ENCODE data around the gene EPDR1. TPM values are rescaled to one million over a fixed set of nuclear protein-coding genes. Genes with fewer than 3 reads are reported as not detected.

EPDR1 gene
- total RNA-seq, 4 donors from 2014 or later: 43.5 to 45.7 (median 45.0) TPM

- no peak overlapping the region for H3K27ac ChIP-seq
- no peaks in the 10 kb centered on the region for H3K4me1 ChIP-seq
- TF ChIP-seq, protein P1, sequence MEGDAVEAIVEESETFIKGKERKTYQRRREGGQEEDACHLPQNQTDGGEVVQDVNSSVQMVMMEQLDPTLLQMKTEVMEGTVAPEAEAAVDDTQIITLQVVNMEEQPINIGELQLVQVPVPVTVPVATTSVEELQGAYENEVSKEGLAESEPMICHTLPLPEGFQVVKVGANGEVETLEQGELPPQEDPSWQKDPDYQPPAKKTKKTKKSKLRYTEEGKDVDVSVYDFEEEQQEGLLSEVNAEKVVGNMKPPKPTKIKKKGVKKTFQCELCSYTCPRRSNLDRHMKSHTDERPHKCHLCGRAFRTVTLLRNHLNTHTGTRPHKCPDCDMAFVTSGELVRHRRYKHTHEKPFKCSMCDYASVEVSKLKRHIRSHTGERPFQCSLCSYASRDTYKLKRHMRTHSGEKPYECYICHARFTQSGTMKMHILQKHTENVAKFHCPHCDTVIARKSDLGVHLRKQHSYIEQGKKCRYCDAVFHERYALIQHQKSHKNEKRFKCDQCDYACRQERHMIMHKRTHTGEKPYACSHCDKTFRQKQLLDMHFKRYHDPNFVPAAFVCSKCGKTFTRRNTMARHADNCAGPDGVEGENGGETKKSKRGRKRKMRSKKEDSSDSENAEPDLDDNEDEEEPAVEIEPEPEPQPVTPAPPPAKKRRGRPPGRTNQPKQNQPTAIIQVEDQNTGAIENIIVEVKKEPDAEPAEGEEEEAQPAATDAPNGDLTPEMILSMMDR (IDR thresholded peaks at IDR 0.05): no peak
- TF ChIP-seq POLR2A (IDR thresholded peaks at IDR 0.05): no peak
- TF ChIP-seq EP300 (IDR thresholded peaks at IDR 0.05): no peak
- no peaks in the 10 kb centered on the region for H3K9me3 ChIP-seq
- no peaks in the 10 kb centered on the region for H3K36me3 ChIP-seq
- H3K4me3 ChIP-seq: no peak overlapping the region
- WGBS, 2 donors: 82% methylated on average over 2 of the region's 2 CpGs
- DNase-seq (ENCODE audit: low spot score in 2 of 2): no peak
- no peaks in the 10 kb centered on the region for H3K27me3 ChIP-seq
Observed at GRCh38 chr7:37960483-37960882, 40.0 kb downstream of the EPDR1 start.

DNA sequence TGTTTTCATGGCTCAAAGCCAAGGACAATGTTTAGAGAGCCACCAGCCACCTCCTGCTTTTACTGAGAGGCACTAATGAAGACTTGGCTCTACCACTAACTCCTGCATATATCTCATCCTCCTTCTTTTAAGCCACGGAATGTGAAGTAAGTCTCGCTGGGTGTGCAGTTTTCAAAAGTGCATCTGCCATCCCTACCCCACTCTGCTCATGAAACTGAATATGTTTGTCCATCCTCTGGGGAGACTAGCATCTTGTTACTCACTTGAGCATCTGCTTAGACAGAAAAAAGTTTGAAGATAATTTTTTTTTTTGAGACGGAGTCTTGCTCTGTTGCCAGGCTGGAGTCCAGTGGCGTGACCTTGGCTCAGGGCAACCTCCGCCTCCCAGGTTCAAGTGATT lies 40.8 kb downstream of the EPDR1 start:
- TF ChIP-seq, protein P1 (IDR thresholded peaks at IDR 0.05): no peak
- TF ChIP-seq EP300 (IDR thresholded peaks at IDR 0.05) (no peak), POLR2A (IDR thresholded peaks at IDR 0.05) (no peak)
- no peaks in the 10 kb centered on the region for H3K27me3 ChIP-seq
- H3K36me3 ChIP-seq: no peaks in the 10 kb centered on the region
- H3K4me1 ChIP-seq: no peaks in the 10 kb centered on the region
- 76 to 86% methylated on average over 4 to 5 of the region's 5 CpGs for whole genome bisulfite sequencing, 2 donors
- DNase-seq (ENCODE audit: low spot score in 2 of 2): no peak
- no peak overlapping the region for H3K27ac ChIP-seq
- no peaks in the 10 kb centered on the region for H3K9me3 ChIP-seq
- H3K4me3 ChIP-seq: no peak overlapping the region

- Histone ChIP-seq H3K27ac (no peak overlapping the region), H3K4me3 (no peak overlapping the region), H3K9me3 (no peaks in the 10 kb centered on the region), H3K4me1 (no peaks in the 10 kb centered on the region), H3K27me3 (no peaks in the 10 kb centered on the region), H3K36me3 (no peaks in the 10 kb centered on the region)
- no peak for DNase-seq (ENCODE audit: low spot score in 2 of 2)
- TF ChIP-seq EP300 (IDR thresholded peaks at IDR 0.05): no peak
- no peak for TF ChIP-seq POLR2A (IDR thresholded peaks at IDR 0.05)
- TF ChIP-seq, protein P1 (IDR thresholded peaks at IDR 0.05): no peak
- WGBS, 2 donors: 66 to 82% methylated on average over 5 of the region's 5 CpGs
Observed at GRCh38 chr7:37964196-37964595, 43.8 kb downstream of the EPDR1 start.

- DNase-seq (ENCODE audit: low spot score in 2 of 2): no peak
- Histone ChIP-seq H3K9me3 (no peaks in the 10 kb centered on the region), H3K4me3 (no peak overlapping the region), H3K4me1 (no peaks in the 10 kb centered on the region), H3K27ac (no peak overlapping the region), H3K27me3 (no peaks in the 10 kb centered on the region), H3K36me3 (no peaks in the 10 kb centered on the region)
- TF ChIP-seq POLR2A (IDR thresholded peaks at IDR 0.05): no peak
- no peak for TF ChIP-seq EP300 (IDR thresholded peaks at IDR 0.05)
- TF ChIP-seq, protein P1 (IDR thresholded peaks at IDR 0.05): no peak
- WGBS, 2 donors: 81 to 90% methylated on average over 3 of the region's 3 CpGs
Observed at GRCh38 chr7:37970211-37970610, 49.8 kb downstream of the EPDR1 start.

- no peak overlapping the region for H3K27ac ChIP-seq
- no peaks in the 10 kb centered on the region for H3K9me3 ChIP-seq
- H3K4me1 ChIP-seq: no peaks in the 10 kb centered on the region
- TF ChIP-seq POLR2A (IDR thresholded peaks at IDR 0.05) (no peak), EP300 (IDR thresholded peaks at IDR 0.05) (no peak)
- TF ChIP-seq, protein P1 (IDR thresholded peaks at IDR 0.05): no peak
- H3K27me3 ChIP-seq: no peaks in the 10 kb centered on the region
- H3K4me3 ChIP-seq: no peak overlapping the region
- 79 to 85% methylated on average over 4 of the region's 4 CpGs for WGBS, 2 donors
- DNase-seq (ENCODE audit: low spot score in 2 of 2): no peak
- H3K36me3 ChIP-seq: no peaks in the 10 kb centered on the region
Observed at GRCh38 chr7:37971491-37971890, 51.1 kb downstream of the EPDR1 start.

Measured in tibial nerve (tissue), 4 donors.